ENCODE measurements around the gene LRRC10B.

LRRC10B gene

GRCh38 chr11:61522881-61523280, 14.3 kb downstream of the LRRC10B start:
- no peak overlapping the region for H4K8ac ChIP-seq (ENCODE audit: low read depth, low read length)
- WGBS, 2 donors (ENCODE audit: extremely low coverage in 2 of 2, insufficient read length in 2 of 2, insufficient replicate concordance in 1 of 2) = no CpG with 5 or more reads among the region's 15 CpGs
- H4K91ac ChIP-seq (ENCODE audit: low read depth, low read length, poor library complexity) = no peak overlapping the region
- no peak overlapping the region for H3K4me3 ChIP-seq (ENCODE audit: low read length in 2 of 2)
- no peak overlapping the region for H2BK120ac ChIP-seq (ENCODE audit: low read depth, low read length)
- no peak overlapping the region for H3K4me2 ChIP-seq (ENCODE audit: insufficient read depth, low read length, poor library complexity, severe bottlenecking)
- no peak overlapping the region for H3K27ac ChIP-seq (replicated peaks; ENCODE audit: low read length)
- H3K79me1 ChIP-seq (ENCODE audit: low read depth, low read length) = no peaks in the 10 kb centered on the region
- no peak overlapping the region for H2BK15ac ChIP-seq (ENCODE audit: low read length)
- no peak overlapping the region for H3K4ac ChIP-seq (ENCODE audit: low read length)
- no peaks in the 10 kb centered on the region for H3K27me3 ChIP-seq (ENCODE audit: control insufficient read depth in 3 of 3, insufficient read depth in 3 of 3, low read depth in 1 of 3, low read length in 3 of 3)
- DNase-seq (ENCODE audit: low spot score) = no peak
- no peak overlapping the region for H2AK5ac ChIP-seq (ENCODE audit: low read depth, low read length)
- no peak overlapping the region for H2BK12ac ChIP-seq (ENCODE audit: low read length)
- no peak overlapping the region for H2AFZ ChIP-seq (ENCODE audit: low read length)
- H3K18ac ChIP-seq (ENCODE audit: low read length) = no peak overlapping the region
- no peak overlapping the region for H3K23ac ChIP-seq (ENCODE audit: low read depth, low read length, poor library complexity)
- no peaks in the 10 kb centered on the region for H3K9me3 ChIP-seq (replicated peaks in 1 of 2; ENCODE audit: control insufficient read depth in 2 of 2, insufficient read depth in 1 of 2, low read depth in 1 of 2, low read length in 2 of 2)
- H2BK5ac ChIP-seq (ENCODE audit: low read length) = no peak overlapping the region
- H3K4me1 ChIP-seq (ENCODE audit: control insufficient read depth in 2 of 2, insufficient read depth in 1 of 2, low read depth in 1 of 2, low read length in 2 of 2) = no peaks in the 10 kb centered on the region
- no peaks in the 10 kb centered on the region for H3K36me3 ChIP-seq (replicated peaks in 1 of 2; ENCODE audit: control insufficient read depth in 2 of 2, insufficient read depth in 2 of 2, low read length in 2 of 2)
- H3K9ac ChIP-seq (ENCODE audit: low read depth, low read length, poor library complexity) = peak overlapping the region; percentile 36
- H3K14ac ChIP-seq (ENCODE audit: low read length) = peak overlapping the region; percentile 11

- H2BK120ac ChIP-seq (ENCODE audit: low read depth, low read length) = no peak overlapping the region
- peak overlapping the region; percentile 2 for H3K9ac ChIP-seq (ENCODE audit: low read depth, low read length, poor library complexity)
- no peak overlapping the region for H4K91ac ChIP-seq (ENCODE audit: low read depth, low read length, poor library complexity)
- H3K4me1 ChIP-seq (ENCODE audit: control insufficient read depth in 2 of 2, insufficient read depth in 1 of 2, low read depth in 1 of 2, low read length in 2 of 2) = peaks cover 2 to 7% of the 10 kb centered on the region in 2 donors
- no peak overlapping the region for H3K4me2 ChIP-seq (ENCODE audit: insufficient read depth, low read length, poor library complexity, severe bottlenecking)
- no peaks in the 10 kb centered on the region for H3K79me1 ChIP-seq (ENCODE audit: low read depth, low read length)
- WGBS, 2 donors (ENCODE audit: extremely low coverage in 2 of 2, insufficient read length in 2 of 2, insufficient replicate concordance in 1 of 2) = no CpG with 5 or more reads among the region's 12 CpGs
- no peak overlapping the region for H4K8ac ChIP-seq (ENCODE audit: low read depth, low read length)
- no peaks in the 10 kb centered on the region for H3K9me3 ChIP-seq (replicated peaks in 1 of 2; ENCODE audit: control insufficient read depth in 2 of 2, insufficient read depth in 1 of 2, low read depth in 1 of 2, low read length in 2 of 2)
- H3K4ac ChIP-seq (ENCODE audit: low read length) = no peak overlapping the region
- H3K4me3 ChIP-seq (ENCODE audit: low read length in 2 of 2) = no peak overlapping the region
- no peak overlapping the region for H3K27ac ChIP-seq (replicated peaks; ENCODE audit: low read length)
- H3K36me3 ChIP-seq (replicated peaks in 1 of 2; ENCODE audit: control insufficient read depth in 2 of 2, insufficient read depth in 2 of 2, low read length in 2 of 2) = no peaks in the 10 kb centered on the region
- H2AFZ ChIP-seq (ENCODE audit: low read length) = no peak overlapping the region
- no peak overlapping the region for H3K23ac ChIP-seq (ENCODE audit: low read depth, low read length, poor library complexity)
- H2AK5ac ChIP-seq (ENCODE audit: low read depth, low read length) = no peak overlapping the region
- H2BK15ac ChIP-seq (ENCODE audit: low read length) = no peak overlapping the region
- no peaks in the 10 kb centered on the region for H3K27me3 ChIP-seq (ENCODE audit: control insufficient read depth in 3 of 3, insufficient read depth in 3 of 3, low read depth in 1 of 3, low read length in 3 of 3)
- DNase-seq (ENCODE audit: low spot score) = no peak
- H2BK12ac ChIP-seq (ENCODE audit: low read length) = no peak overlapping the region
- H3K18ac ChIP-seq (ENCODE audit: low read length) = no peak overlapping the region
- no peak overlapping the region for H2BK5ac ChIP-seq (ENCODE audit: low read length)
- no peak overlapping the region for H3K14ac ChIP-seq (ENCODE audit: low read length)
Measured at GRCh38 chr11:61524446-61524845, 15.9 kb downstream of the LRRC10B start.

GRCh38 chr11:61524963-61525587, 16.5 kb downstream of the LRRC10B start:
- no peak overlapping the region for H3K9ac ChIP-seq (ENCODE audit: low read depth, low read length, poor library complexity)
- no peak overlapping the region for H3K4me3 ChIP-seq (ENCODE audit: low read length in 2 of 2)
- H3K9me3 ChIP-seq (replicated peaks in 1 of 2; ENCODE audit: control insufficient read depth in 2 of 2, insufficient read depth in 1 of 2, low read depth in 1 of 2, low read length in 2 of 2) = no peaks in the 10 kb centered on the region
- no peak overlapping the region for H2BK12ac ChIP-seq (ENCODE audit: low read length)
- H4K91ac ChIP-seq (ENCODE audit: low read depth, low read length, poor library complexity) = no peak overlapping the region
- H2AK5ac ChIP-seq (ENCODE audit: low read depth, low read length) = no peak overlapping the region
- no peaks in the 10 kb centered on the region for H3K79me1 ChIP-seq (ENCODE audit: low read depth, low read length)
- no peaks in the 10 kb centered on the region for H3K27me3 ChIP-seq (ENCODE audit: control insufficient read depth in 3 of 3, insufficient read depth in 3 of 3, low read depth in 1 of 3, low read length in 3 of 3)
- H4K8ac ChIP-seq (ENCODE audit: low read depth, low read length) = no peak overlapping the region
- no peak overlapping the region for H3K4ac ChIP-seq (ENCODE audit: low read length)
- no peak for DNase-seq (ENCODE audit: low spot score)
- no peak overlapping the region for H2AFZ ChIP-seq (ENCODE audit: low read length)
- H2BK120ac ChIP-seq (ENCODE audit: low read depth, low read length) = no peak overlapping the region
- H3K14ac ChIP-seq (ENCODE audit: low read length) = peak overlapping the region; percentile 25
- H2BK5ac ChIP-seq (ENCODE audit: low read length) = no peak overlapping the region
- WGBS, 2 donors (ENCODE audit: extremely low coverage in 2 of 2, insufficient read length in 2 of 2, insufficient replicate concordance in 1 of 2) = no CpG with 5 or more reads among the region's 19 CpGs
- H3K36me3 ChIP-seq (replicated peaks in 1 of 2; ENCODE audit: control insufficient read depth in 2 of 2, insufficient read depth in 2 of 2, low read length in 2 of 2) = no peaks in the 10 kb centered on the region
- no peak overlapping the region for H3K4me2 ChIP-seq (ENCODE audit: insufficient read depth, low read length, poor library complexity, severe bottlenecking)
- H3K23ac ChIP-seq (ENCODE audit: low read depth, low read length, poor library complexity) = no peak overlapping the region
- H2BK15ac ChIP-seq (ENCODE audit: low read length) = no peak overlapping the region
- peaks cover 2 to 7% of the 10 kb centered on the region in 2 donors for H3K4me1 ChIP-seq (ENCODE audit: control insufficient read depth in 2 of 2, insufficient read depth in 1 of 2, low read depth in 1 of 2, low read length in 2 of 2)
- H3K27ac ChIP-seq (replicated peaks; ENCODE audit: low read length) = no peak overlapping the region
- H3K18ac ChIP-seq (ENCODE audit: low read length) = no peak overlapping the region

GRCh38 chr11:61526229-61526628, 17.7 kb downstream of the LRRC10B start:
- no peak overlapping the region for H4K91ac ChIP-seq (ENCODE audit: low read depth, low read length, poor library complexity)
- no peak overlapping the region for H3K9ac ChIP-seq (ENCODE audit: low read depth, low read length, poor library complexity)
- no peak overlapping the region for H2BK120ac ChIP-seq (ENCODE audit: low read depth, low read length)
- no peaks in the 10 kb centered on the region for H3K36me3 ChIP-seq (replicated peaks in 1 of 2; ENCODE audit: control insufficient read depth in 2 of 2, insufficient read depth in 2 of 2, low read length in 2 of 2)
- H3K4me1 ChIP-seq (ENCODE audit: control insufficient read depth in 2 of 2, insufficient read depth in 1 of 2, low read depth in 1 of 2, low read length in 2 of 2) = peaks cover 2 to 15% of the 10 kb centered on the region in 2 donors
- H3K79me1 ChIP-seq (ENCODE audit: low read depth, low read length) = no peaks in the 10 kb centered on the region
- no peak overlapping the region for H3K27ac ChIP-seq (replicated peaks; ENCODE audit: low read length)
- no peak overlapping the region for H2AK5ac ChIP-seq (ENCODE audit: low read depth, low read length)
- H3K9me3 ChIP-seq (replicated peaks in 1 of 2; ENCODE audit: control insufficient read depth in 2 of 2, insufficient read depth in 1 of 2, low read depth in 1 of 2, low read length in 2 of 2) = no peaks in the 10 kb centered on the region
- H3K27me3 ChIP-seq (ENCODE audit: control insufficient read depth in 3 of 3, insufficient read depth in 3 of 3, low read depth in 1 of 3, low read length in 3 of 3) = no peaks in the 10 kb centered on the region
- H3K14ac ChIP-seq (ENCODE audit: low read length) = no peak overlapping the region
- no peak overlapping the region for H2BK5ac ChIP-seq (ENCODE audit: low read length)
- H2BK12ac ChIP-seq (ENCODE audit: low read length) = no peak overlapping the region
- no peak overlapping the region for H3K23ac ChIP-seq (ENCODE audit: low read depth, low read length, poor library complexity)
- WGBS, 2 donors (ENCODE audit: extremely low coverage in 2 of 2, insufficient read length in 2 of 2, insufficient replicate concordance in 1 of 2) = no CpG with 5 or more reads among the region's 1 CpG
- no peak overlapping the region for H3K18ac ChIP-seq (ENCODE audit: low read length)
- H3K4me3 ChIP-seq (ENCODE audit: low read length in 2 of 2) = no peak overlapping the region
- H2AFZ ChIP-seq (ENCODE audit: low read length) = no peak overlapping the region
- no peak overlapping the region for H4K8ac ChIP-seq (ENCODE audit: low read depth, low read length)
- no peak overlapping the region for H3K4me2 ChIP-seq (ENCODE audit: insufficient read depth, low read length, poor library complexity, severe bottlenecking)
- H2BK15ac ChIP-seq (ENCODE audit: low read length) = no peak overlapping the region
- no peak overlapping the region for H3K4ac ChIP-seq (ENCODE audit: low read length)
- DNase-seq (ENCODE audit: low spot score) = no peak

All from neuronal stem cell (in vitro differentiated cells).